Erythroblast (primary cell): ENCODE results near the gene NR2F1.
"Not testable (repeated sequence)": the region's sequence is repeated elsewhere in the genome, so short reads cannot be mapped to it uniquely, and the experiment has no call there.

Experiments
- DNase-seq, 2 experiments: peaks; one replicate each; lab custom pipeline; 2025; lab: John Stamatoyannopoulos, UW
- GATA1 ChIP-seq: IDR thresholded peaks from 2 replicates; pipeline ENCODE4 v1.6.1; 2011; ENCODE audit warnings: low read depth, mild to moderate bottlenecking, control low read depth, low read length, moderate library complexity
- POLR2A ChIP-seq: IDR thresholded peaks from 2 replicates; pipeline ENCODE4 v1.6.1; 2011; ENCODE audit warnings: mild to moderate bottlenecking, low read length

The NR2F1 gene

DNA sequence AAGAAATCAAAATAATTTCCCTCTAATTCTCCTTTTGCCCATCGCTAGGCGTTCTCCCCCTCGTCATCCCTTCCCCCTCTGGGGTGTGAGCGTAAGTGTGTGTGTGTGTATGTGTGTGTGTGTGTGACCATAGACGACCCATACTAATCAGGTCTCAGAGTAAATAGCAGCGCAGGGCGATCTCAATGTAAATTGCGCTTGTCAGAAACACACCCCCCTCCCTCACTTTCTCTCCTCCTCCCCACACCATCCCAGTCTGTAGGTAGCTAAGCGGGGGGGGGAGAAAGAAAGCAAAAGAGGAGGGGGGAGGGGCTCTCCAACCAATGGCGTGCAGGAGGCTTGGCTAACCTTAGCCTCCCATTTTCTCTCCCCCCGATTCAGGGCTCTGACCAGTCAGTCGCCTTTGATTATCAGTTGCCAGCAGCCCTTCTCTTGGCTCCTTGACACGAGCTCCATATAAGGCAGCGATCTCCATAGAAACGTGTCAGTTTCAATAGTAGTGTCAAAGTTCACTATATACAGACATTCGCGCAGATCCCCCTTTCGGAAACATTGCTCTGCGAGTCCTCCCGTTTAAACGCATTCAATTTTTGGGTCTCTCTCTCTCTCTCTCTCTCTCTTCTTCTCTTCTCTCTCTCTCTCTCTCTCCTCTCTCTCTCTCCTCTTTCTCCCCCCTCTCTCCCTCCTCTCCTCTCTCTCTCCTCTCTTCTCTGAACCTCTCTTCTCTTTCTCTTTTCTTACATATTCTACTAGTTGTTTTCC is at the start of gene NR2F1:
Gene NR2F1, plus strand, starts transcription at position 546 of the 762 bp plus-strand sequence. CDS start 1,802 bp downstream, outside the sequence.
- TF ChIP-seq GATA1 (no peak), POLR2A (no peak)
- peak; percentile 93 to 97 for DNase-seq

DNA sequence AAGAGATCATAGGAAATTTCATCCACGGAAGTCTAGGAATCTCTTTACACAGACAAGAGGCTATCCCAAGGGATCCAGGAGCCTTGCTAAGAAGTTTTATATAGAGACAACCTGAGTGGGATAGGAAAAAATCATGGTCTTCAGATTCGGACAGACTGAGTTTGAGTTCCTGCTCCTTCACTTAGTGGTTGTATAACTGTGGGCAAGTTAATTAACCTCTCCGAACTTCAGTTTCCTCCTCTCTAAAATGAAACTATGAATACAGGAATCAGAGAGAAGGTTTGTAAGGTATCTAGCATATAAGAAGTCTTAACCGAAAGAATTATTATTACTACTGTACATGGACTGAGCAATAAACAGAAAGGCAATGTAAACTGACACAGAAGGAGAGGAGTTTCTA is 37.1 kb upstream of the NR2F1 start:
- TF ChIP-seq POLR2A = no peak
- DNase-seq = no peak

DNA sequence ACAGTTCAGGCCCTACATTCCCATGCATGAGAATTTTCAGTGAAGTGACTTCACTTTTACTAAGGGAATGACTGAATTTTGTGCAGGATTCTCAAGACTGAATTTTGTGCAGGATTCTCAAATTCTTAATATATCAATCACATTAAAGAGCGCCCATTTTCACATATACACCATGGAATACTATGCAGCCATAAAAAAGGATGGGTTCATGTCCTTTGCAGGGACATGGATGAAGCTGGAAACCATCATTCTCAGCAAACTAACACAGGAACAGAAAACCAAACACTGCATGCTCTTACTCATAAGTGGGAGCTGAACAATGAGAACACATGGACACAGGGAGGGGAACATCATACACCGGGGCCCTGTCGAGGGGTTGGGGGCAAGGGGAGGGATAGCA is 33.4 kb upstream of the NR2F1 start:
- not testable (repeated sequence) for DNase-seq

DNA sequence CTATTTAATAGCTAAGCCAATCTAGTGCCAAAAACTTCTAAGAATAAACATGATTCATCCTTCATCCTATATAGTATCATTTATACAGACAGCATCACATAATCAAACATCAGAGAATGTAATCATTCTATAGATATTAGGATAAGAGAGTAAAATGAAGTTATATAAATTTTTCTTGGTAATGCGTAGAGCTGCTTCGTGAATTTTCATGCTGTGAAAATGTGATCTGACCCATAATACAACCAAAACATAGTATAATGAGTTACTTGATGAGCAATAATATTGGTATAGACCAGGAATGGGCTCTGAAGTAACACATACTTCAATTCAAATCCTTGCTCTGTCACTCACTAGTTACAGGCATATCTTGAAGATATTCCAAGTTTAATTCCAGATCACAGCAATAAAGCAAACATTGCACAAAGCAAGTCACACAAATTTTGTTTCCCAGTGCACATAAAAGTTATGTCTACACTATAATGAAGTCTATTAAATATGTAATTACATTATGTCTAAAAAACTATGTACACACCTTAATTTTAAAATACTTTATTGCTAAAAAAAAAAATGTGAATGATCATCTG is 25.9 kb upstream of the NR2F1 start:
- no peak for TF ChIP-seq GATA1
- no peak for TF ChIP-seq POLR2A
- no peak for DNase-seq

DNA sequence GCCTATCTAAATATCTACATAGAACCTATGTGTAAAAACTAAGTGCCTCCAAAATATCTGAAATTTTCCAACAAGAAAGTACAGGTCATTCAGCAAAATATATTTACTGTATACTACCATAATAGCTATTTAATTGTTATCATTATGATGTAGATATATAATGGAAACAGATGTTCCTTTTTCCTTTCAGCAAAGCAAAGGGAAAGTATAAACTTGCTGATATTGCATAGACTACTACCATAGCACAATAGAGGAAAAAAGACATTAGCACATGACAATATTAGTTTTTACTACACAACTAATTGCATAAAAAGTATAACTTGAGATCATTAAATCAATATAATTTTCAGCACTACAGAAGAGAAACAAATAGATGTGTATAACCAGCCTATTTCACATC is 16.9 kb upstream of the NR2F1 start:
- TF ChIP-seq POLR2A (no peak), GATA1 (no peak)
- DNase-seq = no peak

DNA sequence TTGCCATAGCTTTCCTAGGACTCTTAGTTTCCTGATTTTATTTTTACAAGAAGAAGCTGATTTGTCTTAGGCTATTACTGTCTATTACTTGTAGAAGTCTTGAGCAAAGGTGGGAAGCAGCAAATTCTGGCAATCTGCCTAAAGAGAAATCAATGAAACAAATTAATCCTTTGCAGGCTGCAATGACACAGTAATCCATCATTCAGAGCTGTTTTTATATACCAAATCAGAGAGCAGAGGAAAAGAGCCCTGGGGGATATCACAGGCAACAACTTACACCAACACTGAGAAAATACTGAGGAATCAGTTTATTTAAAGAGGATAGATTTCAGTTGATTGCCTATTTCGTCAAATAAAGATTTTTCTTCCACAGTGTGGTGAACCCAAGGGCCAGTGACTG is 15.6 kb upstream of the NR2F1 start:
- no peak for DNase-seq
- TF ChIP-seq POLR2A = no peak
- no peak for TF ChIP-seq GATA1

DNA sequence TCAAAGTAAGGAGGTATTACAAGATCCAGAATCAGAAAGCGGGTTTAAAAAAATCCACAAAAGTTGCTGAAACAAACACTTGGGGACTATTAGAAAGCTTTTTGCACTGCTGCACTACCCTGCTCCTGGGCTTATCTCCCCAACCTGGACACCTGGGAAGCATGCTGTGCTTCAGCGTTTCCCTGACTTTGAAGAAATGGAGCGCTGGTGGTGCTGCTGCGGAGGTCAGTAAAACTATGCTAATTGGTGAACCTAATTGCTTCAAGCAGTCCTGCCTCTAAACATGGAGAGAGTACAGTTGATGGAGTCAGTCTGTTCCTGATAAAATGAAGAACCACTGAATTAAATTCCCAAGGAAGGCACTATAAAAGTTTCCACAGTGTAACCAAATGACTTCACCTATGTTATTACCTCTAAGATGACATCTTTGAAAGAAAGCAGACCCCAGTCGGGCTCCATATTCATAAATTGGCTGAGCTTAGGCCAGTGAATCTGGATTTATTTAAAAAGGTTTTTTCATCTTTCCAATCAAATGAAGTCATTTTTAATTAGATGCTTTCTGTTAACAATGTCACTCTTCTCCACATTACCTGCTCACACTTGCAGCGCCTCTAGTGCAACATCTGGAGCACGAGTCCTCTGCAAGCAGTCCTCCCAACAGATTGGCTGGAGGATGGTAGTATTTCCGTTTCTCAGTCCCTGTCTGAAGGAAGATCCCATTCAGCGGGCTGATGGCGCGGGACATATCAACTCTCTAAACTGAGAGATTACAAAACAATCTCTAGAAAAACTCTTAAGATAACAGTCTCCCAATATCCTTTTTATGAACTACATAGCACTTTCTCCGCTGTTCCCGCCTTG is 13.5 kb upstream of the NR2F1 start:
- no peak for DNase-seq
- no peak for TF ChIP-seq GATA1
- TF ChIP-seq POLR2A = no peak

DNA sequence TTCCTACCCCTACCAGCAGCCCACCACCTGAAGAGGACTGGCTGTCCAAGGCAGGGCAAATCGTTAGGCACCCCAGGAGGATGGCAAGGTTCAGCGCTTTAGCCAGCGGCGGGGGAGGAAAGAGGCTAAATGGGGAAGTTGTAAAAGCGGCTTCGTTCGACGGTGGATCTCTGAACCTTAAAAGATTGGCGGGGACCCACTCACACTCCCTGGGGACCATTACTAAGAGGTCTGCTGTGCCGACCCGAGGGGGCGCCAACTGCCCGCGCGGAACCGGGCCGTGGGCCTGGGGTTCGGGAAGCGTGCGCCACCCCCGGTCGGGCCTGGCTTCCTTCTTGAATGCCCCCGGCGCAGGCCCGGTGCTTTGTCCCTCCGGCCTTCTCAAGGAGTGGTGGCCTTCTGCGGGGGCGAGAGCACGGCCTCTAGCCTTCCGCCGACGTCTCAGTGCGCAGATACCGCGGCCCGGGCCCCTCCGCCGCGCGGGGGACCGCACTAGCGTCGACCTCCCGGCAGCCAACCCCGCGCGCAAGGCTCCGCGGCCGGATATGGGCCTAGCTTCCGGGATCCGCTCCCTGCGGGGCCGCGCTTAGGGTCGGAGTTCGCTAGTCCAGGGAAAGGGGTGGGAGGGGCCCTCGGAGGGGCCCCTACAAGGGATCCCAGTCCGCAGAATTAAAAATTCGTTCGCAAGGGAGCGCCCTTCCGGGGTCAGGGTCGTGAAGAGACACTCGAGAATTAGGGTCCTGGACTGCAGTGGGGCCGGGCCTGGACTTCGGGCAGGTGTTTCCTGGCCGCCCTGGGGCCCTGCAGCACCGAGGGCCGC is 12.5 kb upstream of the NR2F1 start:
- DNase-seq = no peak
- TF ChIP-seq POLR2A (no peak), GATA1 (no peak)

DNA sequence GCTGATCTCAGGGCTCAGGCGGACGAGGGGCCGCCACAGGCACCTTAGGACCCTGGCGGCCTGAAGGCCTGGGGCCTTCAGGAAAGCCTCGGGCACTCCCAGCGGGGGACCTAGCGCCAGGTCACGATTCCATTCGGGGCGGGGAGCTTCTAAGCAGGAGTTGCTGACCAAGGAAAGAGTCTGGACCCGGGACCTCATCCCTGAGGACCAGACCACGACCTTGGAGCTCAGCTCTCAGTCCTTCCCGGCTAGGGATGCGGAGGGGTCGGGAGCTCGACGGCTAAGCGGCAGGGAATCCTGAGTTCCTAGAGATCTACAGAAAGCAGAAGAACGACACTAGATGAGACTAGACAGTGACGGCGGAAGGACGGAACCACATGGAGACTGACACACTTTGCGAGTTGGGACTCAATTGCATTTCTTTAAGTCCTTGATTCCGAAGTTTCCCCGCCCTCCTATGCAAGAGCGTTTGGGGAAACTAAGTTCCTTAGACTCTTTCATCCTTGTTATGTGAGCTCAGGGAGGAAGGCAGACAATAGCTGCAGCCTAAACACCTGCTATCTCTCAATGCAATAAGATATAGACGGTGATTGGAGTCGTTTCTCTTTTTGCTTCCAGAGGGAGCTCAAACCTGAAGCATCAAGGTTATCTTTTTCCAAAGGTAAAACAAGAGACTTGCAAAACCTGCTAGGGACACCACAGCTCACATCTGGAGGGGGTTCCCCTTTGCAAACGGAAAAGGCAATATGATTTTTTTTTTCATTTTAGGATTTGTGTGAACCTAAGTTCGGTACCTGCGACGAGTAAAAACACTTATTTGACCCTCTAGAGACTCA is 11.7 kb upstream of the NR2F1 start:
- TF ChIP-seq GATA1 (no peak), POLR2A (no peak)
- no peak for DNase-seq

DNA sequence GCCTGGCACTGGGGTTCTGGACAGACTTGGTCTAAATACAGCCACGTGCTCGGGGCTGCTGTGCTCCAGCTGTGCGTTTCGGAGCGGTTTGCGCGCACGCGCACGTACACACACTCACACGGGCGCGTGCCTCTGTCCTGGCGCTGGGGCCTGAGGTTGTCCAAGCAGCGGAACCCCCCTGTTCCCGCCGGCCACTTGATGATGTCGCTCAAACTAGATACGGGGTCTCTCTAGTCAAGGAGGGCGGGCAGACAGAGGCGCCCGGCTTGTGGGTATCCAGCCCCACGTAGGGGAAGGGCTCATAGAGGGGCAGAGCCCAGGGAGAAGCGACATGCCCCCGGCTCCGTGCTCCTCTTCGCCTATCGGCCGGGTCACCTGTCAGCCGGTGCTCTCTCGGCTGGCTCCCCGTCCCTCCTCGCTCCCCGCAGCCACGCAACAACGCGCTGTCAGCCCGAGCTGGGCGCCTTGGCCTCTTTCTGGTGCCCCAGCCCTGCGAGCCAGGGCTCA is 10.9 kb upstream of the NR2F1 start:
- TF ChIP-seq POLR2A = no peak
- TF ChIP-seq GATA1 = no peak
- no peak for DNase-seq

DNA sequence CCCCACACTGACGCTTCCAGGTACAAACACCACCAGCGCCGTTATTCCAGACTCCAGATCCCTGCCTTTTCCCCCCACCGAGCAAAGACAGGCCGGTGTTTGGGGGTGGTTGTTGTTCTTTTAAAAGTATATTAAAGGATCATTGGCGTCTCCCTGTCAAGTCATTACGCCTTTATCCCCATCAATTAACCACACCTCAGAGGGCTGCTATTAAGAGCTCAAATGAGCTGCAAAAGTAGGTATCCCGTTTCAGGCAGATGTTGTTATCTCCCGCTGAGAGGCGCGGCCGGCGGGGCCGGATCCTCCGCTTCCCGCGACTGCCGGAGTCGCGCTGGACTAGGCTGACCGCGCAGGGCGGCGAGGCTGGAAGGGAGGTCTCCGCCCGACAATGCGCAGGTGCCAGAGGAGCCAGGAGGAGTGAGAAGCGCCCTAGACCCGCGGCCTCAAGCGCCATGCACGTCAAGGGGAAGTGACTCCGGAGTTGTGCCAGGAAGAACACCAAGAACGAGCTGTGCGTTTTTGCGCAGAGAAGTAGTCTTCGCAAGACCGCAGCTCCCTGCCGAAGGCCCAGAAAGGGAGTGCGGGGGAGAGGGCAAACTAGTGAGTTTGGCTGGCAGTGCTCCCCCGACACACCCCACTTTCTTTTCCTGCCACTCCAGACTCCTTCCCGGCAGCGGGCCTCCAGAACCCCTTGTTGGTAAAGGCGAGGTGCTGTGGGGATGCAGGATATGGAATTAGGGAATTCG is 10.2 kb upstream of the NR2F1 start:
- TF ChIP-seq GATA1 = no peak
- TF ChIP-seq POLR2A = no peak
- DNase-seq = peak in 1 of 2 experiments; percentile 28
